HG03469 (cell line): ENCODE measurements around the gene TMEM151B.

Experiments used
- ATAC-seq: cut with Tn5 transposase; IDR thresholded peaks from one replicate; pipeline ENCODE4 v1.9.1; 2021; ENCODE audit warnings: mild to moderate bottlenecking, moderate library complexity, moderate number of reproducible peaks; ENCODE audit not compliant: unreplicated experiment

TMEM151B gene

GRCh38 chr6:44276667-44277640, 6.7 kb downstream of the TMEM151B start:
- ATAC-seq, result no peak

GRCh38 chr6:44277763-44278162, 7.5 kb downstream of the TMEM151B start:
- ATAC-seq, result no peak

DNA sequence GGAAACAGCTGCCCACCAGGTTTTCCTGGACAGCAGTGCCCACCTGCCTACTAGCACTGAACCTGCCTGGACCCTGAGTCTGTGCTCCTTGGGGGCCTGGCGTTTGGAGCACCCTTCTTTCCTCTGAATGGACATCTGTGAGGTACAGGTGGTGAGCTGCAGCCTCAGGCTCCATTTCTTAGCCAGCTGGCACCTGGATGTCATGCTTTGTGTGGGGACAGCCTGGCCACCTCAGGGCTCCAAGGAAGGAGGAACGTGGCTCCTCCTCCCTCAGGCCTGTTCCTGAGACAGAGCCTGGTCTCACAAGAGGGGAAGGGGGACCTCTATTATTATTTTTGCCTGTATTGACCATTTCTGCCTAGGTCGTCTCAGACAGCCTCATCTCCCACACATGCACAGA, 8.1 kb downstream of the TMEM151B start:
- ATAC-seq, result no peak

DNA sequence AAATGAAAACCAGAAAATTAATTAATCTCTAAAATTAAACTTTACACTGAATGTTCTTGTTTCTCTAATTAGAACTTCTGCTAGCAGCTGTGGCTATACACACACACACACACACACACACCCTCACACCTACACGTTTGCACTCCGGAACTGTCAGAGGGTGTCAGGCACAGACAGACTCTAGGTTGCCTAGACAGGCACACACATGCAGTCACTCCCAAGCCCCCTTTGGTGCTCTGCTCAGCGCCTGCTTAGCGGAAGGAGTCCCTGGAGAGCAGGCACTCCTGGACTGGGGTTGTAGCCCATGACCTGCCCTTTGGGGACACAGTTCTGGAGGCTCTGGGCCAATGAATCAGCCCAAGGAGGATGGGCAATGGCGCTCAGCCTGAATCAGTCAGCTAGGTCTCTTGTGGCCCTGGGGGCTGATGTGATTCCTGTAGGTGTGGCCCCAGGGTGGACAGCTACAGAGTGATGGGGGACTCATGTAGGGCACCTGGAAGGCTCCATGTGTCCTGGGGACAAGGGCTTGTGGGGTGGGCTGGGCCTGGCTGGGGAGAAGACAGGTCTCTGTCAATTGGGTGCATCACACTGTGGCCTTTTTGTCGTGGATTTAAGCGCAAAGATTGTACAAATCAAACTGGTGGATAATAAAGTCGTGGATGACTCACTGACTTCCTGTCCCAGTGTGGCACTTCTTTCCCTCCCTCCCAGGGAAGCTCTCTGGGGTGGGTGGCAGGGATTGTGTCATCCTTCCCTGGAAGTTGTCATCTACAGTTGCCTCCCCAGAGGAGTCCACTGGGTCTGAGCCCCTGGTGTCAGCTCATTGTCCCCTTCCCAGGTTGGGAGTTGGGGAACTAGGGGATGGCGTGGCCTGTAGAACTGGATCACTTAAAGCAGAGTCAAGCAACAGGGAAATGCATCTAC, 8.8 kb downstream of the TMEM151B start:
- no peak for ATAC-seq

- ATAC-seq, result no peak
These were observed 13.9 kb downstream of the TMEM151B start for GRCh38 chr6:44284121-44284520.

DNA sequence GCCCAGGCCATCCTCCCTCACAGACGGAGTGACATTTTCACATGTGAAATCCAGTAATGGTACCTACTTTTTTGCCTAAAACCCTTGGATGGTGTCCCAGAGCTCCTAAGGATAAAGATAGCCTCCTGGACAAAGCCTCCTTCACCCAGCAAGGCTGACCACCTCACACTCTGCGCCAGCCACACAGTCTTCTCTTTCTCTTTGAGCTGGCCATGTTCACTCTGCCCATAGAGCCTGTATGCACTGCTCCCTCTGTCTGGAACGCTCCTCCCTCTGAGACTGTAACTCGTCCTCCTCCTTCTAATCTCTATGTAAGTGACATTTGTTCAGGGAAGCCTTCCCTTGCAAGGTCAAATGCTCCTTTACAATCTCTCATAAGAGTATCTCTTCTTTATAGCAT, 14.6 kb downstream of the TMEM151B start:
- no peak for ATAC-seq

DNA sequence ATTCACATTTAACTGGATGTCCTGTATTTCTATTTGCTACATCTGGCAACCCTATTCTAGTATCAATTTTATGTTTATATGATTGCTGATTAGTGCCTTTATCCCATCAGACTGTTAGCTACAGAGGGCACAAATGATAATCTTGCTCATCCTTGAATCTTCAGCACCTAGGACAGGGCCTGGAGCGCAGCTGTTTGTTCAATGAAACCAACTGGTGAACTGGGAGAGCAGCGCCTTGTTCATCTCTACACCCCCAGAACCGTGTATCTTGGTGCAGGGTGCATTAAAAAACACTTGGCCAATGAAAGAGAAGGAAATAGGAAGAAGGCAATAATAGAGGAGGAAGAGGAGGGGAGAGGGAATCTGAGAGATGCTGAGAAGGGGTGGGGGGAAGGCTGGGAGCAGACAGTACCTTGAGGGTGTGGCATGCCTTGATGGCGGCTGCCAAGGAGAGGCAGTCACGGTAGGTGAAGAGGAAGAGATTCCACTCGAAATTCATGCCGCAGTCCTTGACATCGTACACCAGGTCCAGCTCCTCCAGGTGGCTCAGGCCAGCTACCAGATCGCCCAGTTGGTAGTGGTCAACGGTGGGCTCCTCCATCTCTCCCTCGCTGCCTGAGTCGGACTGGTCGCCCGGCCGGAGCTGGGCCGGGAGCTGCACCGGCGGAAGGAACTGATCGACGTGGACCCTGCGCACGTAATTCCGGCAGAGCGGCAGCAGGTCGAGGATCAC, 15.5 kb downstream of the TMEM151B start:
- no peak for ATAC-seq

DNA sequence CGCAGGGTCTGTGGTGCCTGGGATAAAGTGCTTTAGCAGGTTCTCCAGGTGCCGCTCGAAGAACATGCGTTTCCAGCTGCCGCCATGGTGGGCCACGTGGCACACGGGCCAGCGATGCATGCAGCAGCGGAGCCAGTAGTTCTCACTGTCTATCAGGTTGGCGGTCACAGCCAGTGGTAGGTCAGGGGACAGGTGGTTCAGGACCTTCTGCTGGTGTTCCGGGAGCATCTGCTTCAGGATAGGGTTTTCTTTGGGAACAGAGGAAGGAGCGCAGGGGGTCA, 16.0 kb downstream of the TMEM151B start:
- ATAC-seq, result no peak

GRCh38 chr6:44286747-44287146, 16.5 kb downstream of the TMEM151B start:
- no peak for ATAC-seq

DNA sequence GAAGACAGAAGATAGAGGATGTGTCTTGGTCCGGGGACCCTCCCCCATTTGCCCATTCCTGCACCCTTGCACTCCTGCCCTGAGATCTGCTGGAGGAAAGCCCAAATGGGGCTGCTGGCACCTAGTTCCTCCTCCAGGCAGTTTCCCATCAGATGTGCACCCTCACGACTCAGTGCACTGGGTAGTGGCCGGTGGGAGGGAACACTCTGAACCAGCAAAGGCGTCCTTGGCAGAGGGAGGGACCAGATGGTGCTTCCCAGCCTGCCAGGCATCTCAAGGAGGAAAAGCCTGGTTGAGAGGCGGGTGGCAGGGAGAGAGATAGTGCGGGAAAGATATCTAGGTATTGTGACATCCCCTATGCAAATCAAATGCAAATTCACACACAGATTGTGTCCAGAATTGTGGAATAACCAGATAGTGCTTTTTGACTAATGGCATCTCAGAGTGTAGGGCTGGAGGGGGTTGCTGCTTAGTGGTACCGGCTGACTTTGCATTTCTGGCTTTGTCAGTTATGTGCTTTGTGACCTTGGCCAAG, 19.5 kb downstream of the TMEM151B start:
- no peak for ATAC-seq

DNA sequence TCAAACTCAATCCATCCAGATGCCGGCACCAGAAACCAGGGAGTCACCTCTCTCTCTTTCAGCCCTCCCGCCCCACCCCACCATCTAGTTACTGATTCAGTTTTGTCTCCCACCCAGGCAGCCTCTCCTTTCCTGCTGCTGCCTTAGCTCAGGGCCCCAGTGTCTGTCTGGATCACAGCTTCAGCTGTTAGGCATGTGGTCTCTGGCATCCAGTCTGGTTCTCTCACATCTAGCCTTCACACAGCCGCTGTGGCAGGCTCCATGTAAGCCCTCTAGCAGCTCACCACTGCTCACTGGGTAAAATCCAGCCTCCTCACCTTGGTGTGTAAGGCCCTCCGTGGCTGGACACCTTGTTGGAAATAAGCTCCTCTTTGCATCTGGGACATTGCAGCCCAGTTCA, 21.6 kb downstream of the TMEM151B start:
- ATAC-seq, result no peak

- no peak for ATAC-seq
These were observed 22.6 kb downstream of the TMEM151B start for GRCh38 chr6:44292661-44293365.

- no peak for ATAC-seq
These were observed 24.9 kb downstream of the TMEM151B start for GRCh38 chr6:44294832-44295791.

GRCh38 chr6:44297063-44298038, 27.1 kb downstream of the TMEM151B start:
- ATAC-seq, result no peak

DNA sequence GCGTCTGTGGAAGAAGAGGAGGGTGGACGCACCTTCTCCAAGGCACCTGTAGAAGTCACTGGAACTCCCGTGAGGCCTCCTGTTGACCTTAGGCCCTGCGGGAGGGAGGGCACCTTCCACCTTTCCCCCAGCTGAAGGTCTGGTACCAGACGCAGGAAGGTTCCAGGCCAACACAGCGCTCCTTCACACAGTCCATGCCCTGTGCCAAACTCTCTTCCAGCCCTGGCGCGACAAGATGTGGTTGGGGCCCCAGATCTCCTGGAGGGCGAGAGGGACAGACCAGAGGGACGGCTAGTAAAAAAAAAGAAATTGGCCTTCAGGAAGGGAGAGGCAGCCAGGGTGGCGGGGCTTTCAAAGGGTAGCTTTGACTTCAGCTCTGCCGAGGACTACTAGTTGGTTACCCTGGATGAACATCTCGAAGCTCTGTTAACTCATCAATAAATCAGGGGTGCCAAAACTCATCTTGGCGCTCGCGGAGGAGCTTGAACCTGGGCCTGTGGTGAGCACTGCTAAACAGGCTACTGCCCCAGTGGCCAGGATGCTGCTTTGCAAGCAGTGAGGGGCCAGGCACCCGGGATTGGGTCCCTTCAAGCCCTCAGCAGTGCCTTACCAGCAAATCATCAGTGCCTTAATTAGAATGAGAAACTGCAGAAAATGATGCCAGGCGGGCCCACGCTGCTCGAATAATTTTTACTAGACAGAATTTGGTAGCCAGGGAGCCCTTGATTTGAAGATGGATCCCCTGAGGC, 28.0 kb downstream of the TMEM151B start:
- ATAC-seq, result no peak

DNA sequence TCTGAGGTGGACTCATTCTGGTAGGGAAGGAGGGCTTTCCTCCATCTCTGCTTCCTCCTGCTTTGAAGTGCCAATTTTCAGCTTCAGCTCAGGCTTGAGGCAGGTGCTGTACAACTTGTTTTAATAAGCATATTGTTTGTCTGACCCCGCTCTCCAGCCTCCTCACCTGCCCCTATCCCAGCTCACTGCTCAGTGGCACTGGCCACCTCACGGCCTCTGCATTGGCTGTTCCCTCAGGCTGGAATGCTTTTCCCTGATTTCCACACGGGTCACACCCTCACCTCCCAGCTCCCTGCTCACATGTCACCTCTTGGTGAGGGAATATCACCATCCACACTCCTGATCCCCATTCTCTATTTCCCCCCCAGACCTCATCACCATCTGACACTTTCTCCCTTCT, 28.6 kb downstream of the TMEM151B start:
- ATAC-seq, result no peak

DNA sequence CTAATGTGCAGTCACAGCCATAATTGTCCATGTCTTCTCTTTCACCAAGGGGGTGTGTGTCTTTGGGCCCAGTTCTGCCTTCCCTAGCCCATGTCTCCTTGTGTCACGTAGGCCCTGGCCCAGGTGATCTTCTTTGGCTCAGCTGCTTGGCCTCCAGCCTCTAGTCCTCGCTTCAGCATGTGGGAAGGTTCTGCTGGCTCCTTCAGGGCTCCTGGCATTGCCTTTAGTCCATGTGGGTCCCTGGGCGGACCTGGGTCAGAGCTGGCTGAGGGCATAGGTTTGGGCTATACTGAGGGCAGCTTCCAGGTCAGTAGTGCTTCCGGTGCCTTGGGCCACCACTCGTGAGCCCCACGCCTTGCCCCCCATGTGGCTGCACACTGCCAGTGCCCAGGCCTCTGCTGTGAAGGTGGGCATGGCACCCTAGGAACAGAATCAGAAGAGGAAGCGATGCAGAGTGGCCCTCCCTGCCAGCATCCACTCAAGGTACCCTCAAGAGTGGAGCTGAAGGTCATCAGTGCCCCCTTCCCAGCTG, 30.1 kb downstream of the TMEM151B start:
- no peak for ATAC-seq
